Esophagus squamous epithelium (tissue), 5 donors: ENCODE results near the gene HES5. TPM values are rescaled to one million over a fixed set of nuclear protein-coding genes. Genes with fewer than 3 reads are reported as not detected.

Experiments used
- DNase-seq: peaks from one replicate; lab custom pipeline; 2025; lab: John Stamatoyannopoulos, UW
- H3K27ac ChIP-seq, 4 donors: fragments of 200-600 bp; sonication (generic); one replicate each; pipeline ENCODE4 v1.5.1; 2016 to 2019; ENCODE audit warnings: mild to moderate bottlenecking in 1 of 4
- H3K27me3 ChIP-seq, 4 donors: fragments of 200-600 bp; sonication (generic); 1 replicate in 3 of 4; 2 replicates in 1 of 4; pipeline versions ENCODE4 v1.5.1 to v1.6.0; 2017 to 2021; ENCODE audit warnings: antibody characterized with exemption in 1 of 4
- H3K36me3 ChIP-seq, 3 donors: fragments of 200-600 bp; sonication (generic); one replicate each; pipeline ENCODE4 v1.5.1; 2016 to 2019
- H3K4me1 ChIP-seq, 3 donors: fragments of 200-600 bp; sonication (generic); one replicate each; pipeline ENCODE4 v1.5.1; 2017 to 2019
- H3K4me3 ChIP-seq, 4 donors: fragments of 200-600 bp; sonication (generic); 1 replicate in 3 of 4; 2 replicates in 1 of 4; pipeline ENCODE4 v1.5.1; 2016 to 2019; ENCODE audit warnings: mild to moderate bottlenecking in 2 of 4, moderate library complexity in 1 of 4
- H3K9me3 ChIP-seq, 3 donors: fragments of 200-600 bp; sonication (generic); one replicate each; pipeline ENCODE4 v1.5.1; 2016 to 2019
- CTCF ChIP-seq, 6 experiments: fragments of 450-650 bp in 4 of 6; fragments of 200-600 bp in 2 of 6; sonication (generic) in 2 of 6; IDR thresholded peaks; one replicate each; pipeline ENCODE4 v1.5.1; 2016 to 2019; ENCODE audit warnings: antibody characterized with exemption in 6 of 6, mild to moderate bottlenecking in 4 of 6, moderate library complexity in 4 of 6
- POLR2A ChIP-seq, 4 donors: fragments of 450-650 bp; IDR thresholded peaks; one replicate each; pipeline ENCODE4 v1.6.1; 2017; ENCODE audit warnings: antibody characterized with exemption in 4 of 4, mild to moderate bottlenecking in 4 of 4, moderate library complexity in 3 of 4
- WGBS, 2 donors: methylation state at CpG; one replicate each; pipeline ENCODE4 v1.1.5; 2018; 5-methylcytosine and 5-hydroxymethylcytosine counted together
- intact Hi-C: fragments of 100-400 bp; cut with DNase I; formaldehyde crosslinking; loops from one replicate; pipeline ENCODE4 v1.15.0; 2022
- total RNA-seq, 4 donors: library from RNA; depleted of rRNA; stranded (reverse); fragments of >200 nt; gene quantifications; one replicate each; pipeline ENCODE4 v1.1.0, GENCODE V29; 2016
- donor health status: DM: yes; HTN: yes; CAD: no.

The HES5 gene
- total RNA-seq, 4 donors from 2014 or later: 0.35 to 0.76 (median 0.70) TPM; not detected in 1

- no peaks in the 10 kb centered on the region for H3K9me3 ChIP-seq
- H3K27me3 ChIP-seq: peaks cover 0 to 49% (median 0%) of the 10 kb centered on the region in 4 donors
- no peak for DNase-seq
- H3K27ac ChIP-seq: no peak overlapping the region
- intact Hi-C loops: no loop called here
- peaks cover 0 to 32% (median 0%) of the 10 kb centered on the region in 3 donors for H3K36me3 ChIP-seq
- no peak overlapping the region for H3K4me3 ChIP-seq
- TF ChIP-seq POLR2A (IDR thresholded peaks at IDR 0.05) (no peak), CTCF (IDR thresholded peaks at IDR 0.05) (no peak)
- peaks cover 0 to 9% (median 0%) of the 10 kb centered on the region in 3 donors for H3K4me1 ChIP-seq
- WGBS, 2 donors: no CpG with 5 or more reads among the region's 19 CpGs
Measured at GRCh38 chr1:2498648-2499047, 31.4 kb downstream of the HES5 start.

DNA sequence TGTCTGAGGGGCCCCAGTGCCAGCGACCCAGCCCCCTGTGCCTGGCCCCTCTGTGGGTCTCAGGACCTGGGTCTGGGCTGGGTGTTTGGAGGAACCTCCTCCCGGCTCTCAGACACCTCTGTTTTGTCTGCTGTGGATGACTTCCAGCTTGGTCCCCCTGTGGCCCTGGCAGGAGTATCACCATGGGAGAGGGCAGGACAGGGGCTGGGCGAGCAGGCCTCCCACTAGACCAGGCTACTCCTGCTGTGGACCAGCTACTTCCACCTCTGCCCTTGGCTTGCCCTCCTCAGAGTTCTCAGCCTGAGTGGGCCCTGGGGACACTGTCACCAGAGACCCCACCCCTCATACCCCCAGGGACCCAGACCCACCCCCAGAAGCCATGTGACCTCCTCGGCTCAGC lies 32.2 kb downstream of the HES5 start:
- peaks cover 0 to 41% (median 0%) of the 10 kb centered on the region in 4 donors for H3K27me3 ChIP-seq
- intact Hi-C loops: no loop called here
- no peak for DNase-seq
- WGBS, 2 donors: 53% methylated on average over 3 of the region's 4 CpGs; no CpG with 5 or more reads in 1 of the 2 donors
- TF ChIP-seq CTCF (IDR thresholded peaks at IDR 0.05): no peak
- no peak for TF ChIP-seq POLR2A (IDR thresholded peaks at IDR 0.05)
- no peak overlapping the region for H3K4me3 ChIP-seq
- peaks cover 0 to 9% (median 0%) of the 10 kb centered on the region in 3 donors for H3K4me1 ChIP-seq
- no peaks in the 10 kb centered on the region for H3K9me3 ChIP-seq
- no peak overlapping the region for H3K27ac ChIP-seq
- peaks cover 0 to 31% (median 0%) of the 10 kb centered on the region in 3 donors for H3K36me3 ChIP-seq

DNA sequence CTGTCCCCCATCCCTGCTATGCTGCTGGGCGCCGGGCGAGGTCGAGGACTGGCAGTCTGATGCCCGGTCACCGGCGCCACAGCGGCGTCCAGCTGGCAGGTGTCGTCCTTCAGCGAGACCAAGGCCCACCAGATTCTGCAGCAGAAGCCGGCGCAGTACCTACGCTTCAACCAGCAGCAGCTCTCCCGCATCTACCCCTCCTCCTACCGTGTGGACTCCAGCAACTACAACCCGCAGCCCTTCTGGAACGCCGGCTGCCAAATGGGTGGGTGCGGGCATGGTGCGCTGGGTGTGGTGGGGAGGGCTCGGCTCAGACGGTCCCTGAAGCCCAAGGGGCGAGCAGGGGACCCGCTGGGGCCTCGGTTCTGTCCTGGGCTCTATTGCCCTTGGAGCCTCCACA lies 33.3 kb downstream of the HES5 start:
- Histone ChIP-seq H3K27me3 (peaks cover 0 to 30% (median 0%) of the 10 kb centered on the region in 4 donors), H3K27ac (no peak overlapping the region), H3K9me3 (no peaks in the 10 kb centered on the region), H3K4me3 (no peak overlapping the region), H3K4me1 (peaks cover 0 to 9% (median 0%) of the 10 kb centered on the region in 3 donors), H3K36me3 (peaks cover 0 to 31% (median 0%) of the 10 kb centered on the region in 3 donors)
- no peak for TF ChIP-seq POLR2A (IDR thresholded peaks at IDR 0.05)
- no peak for TF ChIP-seq CTCF (IDR thresholded peaks at IDR 0.05)
- WGBS, 2 donors: 86 to 91% methylated on average over 8 to 22 of the region's 26 CpGs
- no peak for DNase-seq
- intact Hi-C loops: no loop called here

DNA sequence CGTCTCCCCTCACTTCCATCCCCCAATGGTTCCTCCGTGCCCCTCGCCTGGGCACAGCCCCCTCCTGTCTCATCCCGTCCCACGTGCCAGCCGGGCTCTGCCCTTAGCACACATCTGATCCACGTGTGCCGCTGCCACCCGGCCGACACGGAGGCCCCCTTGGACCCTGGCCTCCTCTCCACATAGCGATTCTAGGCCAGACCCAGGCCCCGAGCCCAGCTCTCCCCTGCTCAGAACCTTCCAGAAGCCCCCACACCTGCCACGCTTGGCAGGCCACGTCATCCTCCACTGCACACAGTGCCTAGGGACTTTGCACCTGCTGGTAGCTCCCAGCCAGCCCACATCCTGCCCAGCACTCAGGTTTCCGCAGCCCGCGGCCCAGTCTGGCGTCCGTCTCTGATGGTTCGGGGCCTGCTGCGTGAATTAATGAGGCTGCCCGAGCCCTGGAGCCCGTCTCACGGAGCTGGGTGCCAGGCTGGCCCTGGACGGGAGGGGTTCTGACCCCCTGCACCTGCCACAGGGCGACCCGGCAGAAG lies 33.9 kb downstream of the HES5 start:
- Histone ChIP-seq H3K36me3 (peaks cover 0 to 32% (median 0%) of the 10 kb centered on the region in 3 donors), H3K27me3 (peaks cover 0 to 24% (median 0%) of the 10 kb centered on the region in 4 donors), H3K4me3 (no peak overlapping the region), H3K4me1 (peaks cover 0 to 9% (median 0%) of the 10 kb centered on the region in 3 donors), H3K9me3 (no peaks in the 10 kb centered on the region), H3K27ac (no peak overlapping the region)
- no peak for TF ChIP-seq CTCF (IDR thresholded peaks at IDR 0.05)
- TF ChIP-seq POLR2A (IDR thresholded peaks at IDR 0.05): no peak
- intact Hi-C loops: no loop called here
- no peak for DNase-seq
- 62 to 90% methylated on average over 6 to 12 of the region's 28 CpGs for WGBS, 2 donors

- no peak overlapping the region for H3K4me3 ChIP-seq
- TF ChIP-seq POLR2A (IDR thresholded peaks at IDR 0.05) (no peak), CTCF (IDR thresholded peaks at IDR 0.05) (no peak)
- no peaks in the 10 kb centered on the region for H3K9me3 ChIP-seq
- intact Hi-C loops: no loop called here
- H3K27me3 ChIP-seq: peaks cover 0 to 20% (median 0%) of the 10 kb centered on the region in 4 donors
- WGBS, 2 donors: 86 to 100% methylated on average over 1 to 4 of the region's 12 CpGs
- peaks cover 0 to 9% (median 0%) of the 10 kb centered on the region in 3 donors for H3K4me1 ChIP-seq
- no peak for DNase-seq
- no peak overlapping the region for H3K27ac ChIP-seq
- H3K36me3 ChIP-seq: peaks cover 0 to 38% (median 0%) of the 10 kb centered on the region in 3 donors
Measured at GRCh38 chr1:2495546-2495945, 34.5 kb downstream of the HES5 start.
